ENCODE data around the gene GNG2.

GRCh38 chr14:51929910-51930682, 69.7 kb downstream of the GNG2 start:
- no peak for TF ChIP-seq GATA2 (IDR thresholded peaks at IDR 0.05; ENCODE audit: low read depth, low read length)
- TF ChIP-seq GATA3 (IDR thresholded peaks at IDR 0.05; ENCODE audit: low read depth, low read length): no peak
